GM23338 (cell line): Measurements from ENCODE around the gene GPC6.

ENCODE experiments used
- CREB1 ChIP-seq: fragments of 250-450 bp; sonication (Bioruptor Pico); IDR thresholded peaks from 2 replicates; pipeline ENCODE4 v1.5.0; 2020; ENCODE audit warnings: low read depth, mild to moderate bottlenecking, moderate library complexity
- EZH2 ChIP-seq: fragments of 200-600 bp; sonication (generic); IDR thresholded peaks from one replicate; pipeline ENCODE4 v1.8.0; 2017; ENCODE audit warnings: antibody characterized with exemption, mild to moderate bottlenecking, low read depth; ENCODE audit not compliant: unreplicated experiment
- EZH2phosphoT487 ChIP-seq: fragments of 200-600 bp; sonication (generic); IDR thresholded peaks from one replicate; pipeline ENCODE4 v1.8.1; 2018; ENCODE audit warnings: antibody characterized with exemption; ENCODE audit not compliant: unreplicated experiment
- JUNB ChIP-seq: IDR thresholded peaks from one replicate; pipeline ENCODE4 v1.6.1; 2016; ENCODE audit warnings: antibody characterized with exemption; ENCODE audit not compliant: unreplicated experiment
- NANOG ChIP-seq: IDR thresholded peaks from 2 replicates; pipeline ENCODE4 v1.6.1; 2016; ENCODE audit warnings: antibody characterized with exemption, borderline replicate concordance
- POLR2AphosphoS5 ChIP-seq: IDR thresholded peaks from 2 replicates; pipeline ENCODE4 v1.6.1; 2016; ENCODE audit warnings: antibody characterized with exemption, low read depth
- STAT1 ChIP-seq: IDR thresholded peaks from one replicate; pipeline ENCODE4 v1.6.1; 2016; ENCODE audit warnings: antibody characterized with exemption; ENCODE audit not compliant: unreplicated experiment
- ZNF114 ChIP-seq: fragments of 250-450 bp; sonication (Bioruptor Pico); IDR thresholded peaks from 2 replicates; pipeline ENCODE4 v1.5.0; 2020; ENCODE audit warnings: mild to moderate bottlenecking, moderate library complexity
- ZNF331 ChIP-seq: fragments of 250-450 bp; sonication (Bioruptor Pico); IDR thresholded peaks from 2 replicates; pipeline ENCODE4 v1.5.0; 2020; ENCODE audit warnings: low read depth, mild to moderate bottlenecking, moderate library complexity
- TF ChIP-seq, protein P1 (sequence below), 2 experiments: fragments of 200-600 bp in 1 of 2; sonication (generic) in 1 of 2; conservative IDR thresholded peaks; 2 replicates each; pipeline versions ENCODE4 v1.5.1 to v1.6.1; 2016 to 2017; ENCODE audit warnings: antibody characterized with exemption in 2 of 2, low read depth in 2 of 2, mild to moderate bottlenecking in 2 of 2, moderate library complexity in 1 of 2
- TF ChIP-seq, protein P2 (sequence below): IDR thresholded peaks from one replicate; pipeline ENCODE4 v1.6.1; 2018; ENCODE audit warnings: antibody characterized with exemption; ENCODE audit not compliant: unreplicated experiment
- TF ChIP-seq, protein P3 (sequence below): IDR thresholded peaks from 2 replicates; pipeline ENCODE4 v1.6.1; 2016; ENCODE audit warnings: antibody characterized with exemption
- TF ChIP-seq, protein P4 (sequence below): fragments of 250-450 bp; sonication (Bioruptor Pico); IDR thresholded peaks from 2 replicates; pipeline ENCODE4 v1.5.0; 2020; ENCODE audit warnings: mild to moderate bottlenecking, moderate library complexity

DNA sequence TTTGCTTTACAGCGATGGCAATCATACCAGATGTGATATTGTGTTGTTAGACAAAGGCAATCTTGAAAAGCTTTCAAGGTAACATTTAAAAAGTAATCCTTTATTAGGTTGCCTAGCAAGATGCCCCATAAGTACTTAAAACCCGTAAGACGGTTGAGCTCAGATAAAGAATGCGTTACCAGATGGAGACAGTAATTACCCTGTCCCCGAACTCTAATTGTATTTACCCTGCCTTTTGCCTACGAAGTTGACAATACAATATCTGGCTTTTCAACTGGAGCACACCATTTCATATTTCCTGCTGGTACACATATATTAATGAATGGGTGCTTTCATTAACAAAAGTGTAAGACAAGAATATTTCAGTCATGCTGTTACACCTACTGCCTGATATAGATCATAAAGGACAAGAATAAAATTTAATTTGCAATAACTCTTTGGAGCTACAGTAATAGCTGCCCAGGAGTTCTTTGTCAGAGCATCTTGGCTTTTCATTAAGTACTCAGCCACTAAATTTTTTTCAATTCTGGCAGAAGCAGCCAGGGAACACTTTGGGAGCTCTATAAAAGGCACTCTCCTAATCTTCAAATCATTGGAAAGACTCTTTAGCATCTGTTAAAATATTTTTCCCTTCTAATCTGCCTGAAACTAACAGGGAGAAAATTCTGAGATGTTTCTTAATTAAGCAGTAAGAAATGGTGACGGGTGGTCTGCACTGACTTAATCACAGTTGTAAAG is 1189.1 kb downstream of the GPC6 start:
- TF ChIP-seq, protein P1, sequence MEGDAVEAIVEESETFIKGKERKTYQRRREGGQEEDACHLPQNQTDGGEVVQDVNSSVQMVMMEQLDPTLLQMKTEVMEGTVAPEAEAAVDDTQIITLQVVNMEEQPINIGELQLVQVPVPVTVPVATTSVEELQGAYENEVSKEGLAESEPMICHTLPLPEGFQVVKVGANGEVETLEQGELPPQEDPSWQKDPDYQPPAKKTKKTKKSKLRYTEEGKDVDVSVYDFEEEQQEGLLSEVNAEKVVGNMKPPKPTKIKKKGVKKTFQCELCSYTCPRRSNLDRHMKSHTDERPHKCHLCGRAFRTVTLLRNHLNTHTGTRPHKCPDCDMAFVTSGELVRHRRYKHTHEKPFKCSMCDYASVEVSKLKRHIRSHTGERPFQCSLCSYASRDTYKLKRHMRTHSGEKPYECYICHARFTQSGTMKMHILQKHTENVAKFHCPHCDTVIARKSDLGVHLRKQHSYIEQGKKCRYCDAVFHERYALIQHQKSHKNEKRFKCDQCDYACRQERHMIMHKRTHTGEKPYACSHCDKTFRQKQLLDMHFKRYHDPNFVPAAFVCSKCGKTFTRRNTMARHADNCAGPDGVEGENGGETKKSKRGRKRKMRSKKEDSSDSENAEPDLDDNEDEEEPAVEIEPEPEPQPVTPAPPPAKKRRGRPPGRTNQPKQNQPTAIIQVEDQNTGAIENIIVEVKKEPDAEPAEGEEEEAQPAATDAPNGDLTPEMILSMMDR (conservative IDR thresholded peaks at IDR 0.05; ENCODE audit: low read depth in 2 of 2) = no peak
- TF ChIP-seq CREB1 (CRISPR knock-in tag) = no peak
- no peak for TF ChIP-seq POLR2AphosphoS5
- no peak for TF ChIP-seq ZNF114 (CRISPR knock-in tag)
- TF ChIP-seq, protein P2, sequence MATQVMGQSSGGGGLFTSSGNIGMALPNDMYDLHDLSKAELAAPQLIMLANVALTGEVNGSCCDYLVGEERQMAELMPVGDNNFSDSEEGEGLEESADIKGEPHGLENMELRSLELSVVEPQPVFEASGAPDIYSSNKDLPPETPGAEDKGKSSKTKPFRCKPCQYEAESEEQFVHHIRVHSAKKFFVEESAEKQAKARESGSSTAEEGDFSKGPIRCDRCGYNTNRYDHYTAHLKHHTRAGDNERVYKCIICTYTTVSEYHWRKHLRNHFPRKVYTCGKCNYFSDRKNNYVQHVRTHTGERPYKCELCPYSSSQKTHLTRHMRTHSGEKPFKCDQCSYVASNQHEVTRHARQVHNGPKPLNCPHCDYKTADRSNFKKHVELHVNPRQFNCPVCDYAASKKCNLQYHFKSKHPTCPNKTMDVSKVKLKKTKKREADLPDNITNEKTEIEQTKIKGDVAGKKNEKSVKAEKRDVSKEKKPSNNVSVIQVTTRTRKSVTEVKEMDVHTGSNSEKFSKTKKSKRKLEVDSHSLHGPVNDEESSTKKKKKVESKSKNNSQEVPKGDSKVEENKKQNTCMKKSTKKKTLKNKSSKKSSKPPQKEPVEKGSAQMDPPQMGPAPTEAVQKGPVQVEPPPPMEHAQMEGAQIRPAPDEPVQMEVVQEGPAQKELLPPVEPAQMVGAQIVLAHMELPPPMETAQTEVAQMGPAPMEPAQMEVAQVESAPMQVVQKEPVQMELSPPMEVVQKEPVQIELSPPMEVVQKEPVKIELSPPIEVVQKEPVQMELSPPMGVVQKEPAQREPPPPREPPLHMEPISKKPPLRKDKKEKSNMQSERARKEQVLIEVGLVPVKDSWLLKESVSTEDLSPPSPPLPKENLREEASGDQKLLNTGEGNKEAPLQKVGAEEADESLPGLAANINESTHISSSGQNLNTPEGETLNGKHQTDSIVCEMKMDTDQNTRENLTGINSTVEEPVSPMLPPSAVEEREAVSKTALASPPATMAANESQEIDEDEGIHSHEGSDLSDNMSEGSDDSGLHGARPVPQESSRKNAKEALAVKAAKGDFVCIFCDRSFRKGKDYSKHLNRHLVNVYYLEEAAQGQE = no peak
- TF ChIP-seq EZH2 = no peak
- no peak for TF ChIP-seq ZNF331
- TF ChIP-seq EZH2phosphoT487 = no peak
- TF ChIP-seq, protein P3, sequence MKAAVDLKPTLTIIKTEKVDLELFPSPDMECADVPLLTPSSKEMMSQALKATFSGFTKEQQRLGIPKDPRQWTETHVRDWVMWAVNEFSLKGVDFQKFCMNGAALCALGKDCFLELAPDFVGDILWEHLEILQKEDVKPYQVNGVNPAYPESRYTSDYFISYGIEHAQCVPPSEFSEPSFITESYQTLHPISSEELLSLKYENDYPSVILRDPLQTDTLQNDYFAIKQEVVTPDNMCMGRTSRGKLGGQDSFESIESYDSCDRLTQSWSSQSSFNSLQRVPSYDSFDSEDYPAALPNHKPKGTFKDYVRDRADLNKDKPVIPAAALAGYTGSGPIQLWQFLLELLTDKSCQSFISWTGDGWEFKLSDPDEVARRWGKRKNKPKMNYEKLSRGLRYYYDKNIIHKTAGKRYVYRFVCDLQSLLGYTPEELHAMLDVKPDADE = no peak
- TF ChIP-seq, protein P4, sequence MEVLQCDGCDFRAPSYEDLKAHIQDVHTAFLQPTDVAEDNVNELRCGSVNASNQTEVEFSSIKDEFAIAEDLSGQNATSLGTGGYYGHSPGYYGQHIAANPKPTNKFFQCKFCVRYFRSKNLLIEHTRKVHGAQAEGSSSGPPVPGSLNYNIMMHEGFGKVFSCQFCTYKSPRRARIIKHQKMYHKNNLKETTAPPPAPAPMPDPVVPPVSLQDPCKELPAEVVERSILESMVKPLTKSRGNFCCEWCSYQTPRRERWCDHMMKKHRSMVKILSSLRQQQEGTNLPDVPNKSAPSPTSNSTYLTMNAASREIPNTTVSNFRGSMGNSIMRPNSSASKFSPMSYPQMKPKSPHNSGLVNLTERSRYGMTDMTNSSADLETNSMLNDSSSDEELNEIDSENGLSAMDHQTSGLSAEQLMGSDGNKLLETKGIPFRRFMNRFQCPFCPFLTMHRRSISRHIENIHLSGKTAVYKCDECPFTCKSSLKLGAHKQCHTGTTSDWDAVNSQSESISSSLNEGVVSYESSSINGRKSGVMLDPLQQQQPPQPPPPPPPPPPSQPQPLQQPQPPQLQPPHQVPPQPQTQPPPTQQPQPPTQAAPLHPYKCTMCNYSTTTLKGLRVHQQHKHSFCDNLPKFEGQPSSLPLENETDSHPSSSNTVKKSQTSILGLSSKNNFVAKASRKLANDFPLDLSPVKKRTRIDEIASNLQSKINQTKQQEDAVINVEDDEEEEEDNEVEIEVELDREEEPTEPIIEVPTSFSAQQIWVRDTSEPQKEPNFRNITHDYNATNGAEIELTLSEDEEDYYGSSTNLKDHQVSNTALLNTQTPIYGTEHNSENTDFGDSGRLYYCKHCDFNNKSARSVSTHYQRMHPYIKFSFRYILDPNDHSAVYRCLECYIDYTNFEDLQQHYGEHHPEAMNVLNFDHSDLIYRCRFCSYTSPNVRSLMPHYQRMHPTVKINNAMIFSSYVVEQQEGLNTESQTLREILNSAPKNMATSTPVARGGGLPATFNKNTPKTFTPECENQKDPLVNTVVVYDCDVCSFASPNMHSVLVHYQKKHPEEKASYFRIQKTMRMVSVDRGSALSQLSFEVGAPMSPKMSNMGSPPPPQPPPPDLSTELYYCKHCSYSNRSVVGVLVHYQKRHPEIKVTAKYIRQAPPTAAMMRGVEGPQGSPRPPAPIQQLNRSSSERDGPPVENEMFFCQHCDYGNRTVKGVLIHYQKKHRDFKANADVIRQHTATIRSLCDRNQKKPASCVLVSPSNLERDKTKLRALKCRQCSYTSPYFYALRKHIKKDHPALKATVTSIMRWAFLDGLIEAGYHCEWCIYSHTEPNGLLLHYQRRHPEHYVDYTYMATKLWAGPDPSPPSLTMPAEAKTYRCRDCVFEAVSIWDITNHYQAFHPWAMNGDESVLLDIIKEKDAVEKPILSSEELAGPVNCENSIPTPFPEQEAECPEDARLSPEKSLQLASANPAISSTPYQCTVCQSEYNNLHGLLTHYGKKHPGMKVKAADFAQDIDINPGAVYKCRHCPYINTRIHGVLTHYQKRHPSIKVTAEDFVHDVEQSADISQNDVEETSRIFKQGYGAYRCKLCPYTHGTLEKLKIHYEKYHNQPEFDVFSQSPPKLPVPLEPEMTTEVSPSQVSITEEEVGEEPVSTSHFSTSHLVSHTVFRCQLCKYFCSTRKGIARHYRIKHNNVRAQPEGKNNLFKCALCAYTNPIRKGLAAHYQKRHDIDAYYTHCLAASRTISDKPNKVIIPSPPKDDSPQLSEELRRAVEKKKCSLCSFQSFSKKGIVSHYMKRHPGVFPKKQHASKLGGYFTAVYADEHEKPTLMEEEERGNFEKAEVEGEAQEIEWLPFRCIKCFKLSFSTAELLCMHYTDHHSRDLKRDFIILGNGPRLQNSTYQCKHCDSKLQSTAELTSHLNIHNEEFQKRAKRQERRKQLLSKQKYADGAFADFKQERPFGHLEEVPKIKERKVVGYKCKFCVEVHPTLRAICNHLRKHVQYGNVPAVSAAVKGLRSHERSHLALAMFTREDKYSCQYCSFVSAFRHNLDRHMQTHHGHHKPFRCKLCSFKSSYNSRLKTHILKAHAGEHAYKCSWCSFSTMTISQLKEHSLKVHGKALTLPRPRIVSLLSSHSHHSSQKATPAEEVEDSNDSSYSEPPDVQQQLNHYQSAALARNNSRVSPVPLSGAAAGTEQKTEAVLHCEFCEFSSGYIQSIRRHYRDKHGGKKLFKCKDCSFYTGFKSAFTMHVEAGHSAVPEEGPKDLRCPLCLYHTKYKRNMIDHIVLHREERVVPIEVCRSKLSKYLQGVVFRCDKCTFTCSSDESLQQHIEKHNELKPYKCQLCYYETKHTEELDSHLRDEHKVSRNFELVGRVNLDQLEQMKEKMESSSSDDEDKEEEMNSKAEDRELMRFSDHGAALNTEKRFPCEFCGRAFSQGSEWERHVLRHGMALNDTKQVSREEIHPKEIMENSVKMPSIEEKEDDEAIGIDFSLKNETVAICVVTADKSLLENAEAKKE (CRISPR knock-in tag) = no peak
- TF ChIP-seq JUNB = no peak
- no peak for TF ChIP-seq NANOG
- TF ChIP-seq STAT1 = no peak
